ENCODE data around the gene DLL4. TPM values are rescaled to one million over a fixed set of nuclear protein-coding genes. Genes with fewer than 3 reads are reported as not detected.
A peak's percentile ranks its signal among the peaks of the same experiment; 100 is the strongest.

DLL4 gene
- total RNA-seq, 1 donor: 0.09 TPM

- TF ChIP-seq, protein P1, sequence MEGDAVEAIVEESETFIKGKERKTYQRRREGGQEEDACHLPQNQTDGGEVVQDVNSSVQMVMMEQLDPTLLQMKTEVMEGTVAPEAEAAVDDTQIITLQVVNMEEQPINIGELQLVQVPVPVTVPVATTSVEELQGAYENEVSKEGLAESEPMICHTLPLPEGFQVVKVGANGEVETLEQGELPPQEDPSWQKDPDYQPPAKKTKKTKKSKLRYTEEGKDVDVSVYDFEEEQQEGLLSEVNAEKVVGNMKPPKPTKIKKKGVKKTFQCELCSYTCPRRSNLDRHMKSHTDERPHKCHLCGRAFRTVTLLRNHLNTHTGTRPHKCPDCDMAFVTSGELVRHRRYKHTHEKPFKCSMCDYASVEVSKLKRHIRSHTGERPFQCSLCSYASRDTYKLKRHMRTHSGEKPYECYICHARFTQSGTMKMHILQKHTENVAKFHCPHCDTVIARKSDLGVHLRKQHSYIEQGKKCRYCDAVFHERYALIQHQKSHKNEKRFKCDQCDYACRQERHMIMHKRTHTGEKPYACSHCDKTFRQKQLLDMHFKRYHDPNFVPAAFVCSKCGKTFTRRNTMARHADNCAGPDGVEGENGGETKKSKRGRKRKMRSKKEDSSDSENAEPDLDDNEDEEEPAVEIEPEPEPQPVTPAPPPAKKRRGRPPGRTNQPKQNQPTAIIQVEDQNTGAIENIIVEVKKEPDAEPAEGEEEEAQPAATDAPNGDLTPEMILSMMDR (IDR thresholded peaks at IDR 0.05; ENCODE audit: insufficient read depth, low read length): peak; percentile 73
- DNase-seq (ENCODE audit: low read depth): peak; percentile 98
- H3K4me3 ChIP-seq (ENCODE audit: low read depth, low read length): peak overlapping the region; percentile 55
Observed at GRCh38 chr15:40906091-40906990, 22.8 kb upstream of the DLL4 start.

DNA sequence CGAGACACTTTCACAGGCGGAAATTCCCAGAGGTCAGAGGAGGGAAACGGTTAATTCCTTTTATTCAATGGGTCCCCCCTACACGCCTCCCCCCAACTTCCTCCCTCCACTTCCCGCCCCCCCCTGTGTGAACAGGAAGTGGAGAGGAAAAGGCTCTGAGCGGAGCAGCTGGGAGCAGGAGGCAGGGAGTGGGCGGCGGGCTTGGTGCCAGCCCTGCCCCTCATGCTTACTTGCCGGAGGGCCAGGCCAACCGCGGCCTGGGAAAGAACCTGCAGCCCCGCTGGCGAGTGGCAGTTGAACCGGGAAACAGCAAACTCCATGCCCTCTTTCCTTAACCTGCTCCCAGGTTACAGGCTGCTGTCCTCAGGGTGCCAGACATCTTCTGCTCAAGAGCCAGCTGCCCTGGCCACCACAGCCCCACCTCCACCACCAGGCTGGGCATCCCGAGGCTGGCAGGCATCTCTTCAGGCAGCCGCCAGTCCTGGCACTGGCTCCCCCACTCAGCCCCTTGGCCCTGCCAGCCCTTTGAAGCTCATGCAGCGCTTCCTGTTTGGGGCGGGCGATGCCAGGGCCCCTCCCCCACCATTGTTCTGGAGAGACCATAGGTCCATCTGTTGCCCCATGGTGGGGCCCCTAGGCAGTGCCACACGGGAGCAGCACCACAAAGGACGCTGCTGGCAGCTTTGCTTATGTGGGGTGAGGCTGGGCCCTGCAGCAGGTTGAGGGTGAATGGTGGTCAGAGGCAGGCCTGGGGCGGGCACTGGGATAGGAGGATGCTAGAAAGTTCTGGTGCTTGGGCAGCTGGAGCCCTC is 21.9 kb upstream of the DLL4 start:
- DNase-seq (ENCODE audit: low read depth): no peak
- TF ChIP-seq, protein P1 (IDR thresholded peaks at IDR 0.05; ENCODE audit: insufficient read depth, low read length): no peak
- peak overlapping the region; percentile 55 for H3K4me3 ChIP-seq (ENCODE audit: low read depth, low read length)

DNA sequence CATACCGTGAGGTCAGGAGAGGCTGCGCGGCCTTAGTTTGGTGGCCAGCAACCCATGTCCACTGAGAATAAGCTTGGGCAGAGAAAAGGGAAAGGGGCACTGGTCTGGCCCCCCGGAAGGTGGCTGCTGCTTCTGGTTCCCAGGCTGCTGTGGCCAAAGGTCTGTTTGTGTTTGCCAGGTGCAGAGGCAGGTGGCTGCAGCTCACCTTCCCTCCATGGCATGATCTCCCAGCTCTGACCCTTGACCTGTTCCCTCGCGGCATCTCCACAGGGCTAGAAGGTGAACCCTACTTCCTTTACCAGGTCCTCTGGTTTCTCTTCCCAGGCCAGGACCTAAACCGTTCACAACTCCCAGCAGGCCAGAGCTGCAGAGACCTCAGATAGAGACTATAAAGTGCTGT is 21.0 kb upstream of the DLL4 start:
- no peak overlapping the region for H3K4me3 ChIP-seq (ENCODE audit: low read depth, low read length)
- DNase-seq (ENCODE audit: low read depth): no peak
- TF ChIP-seq, protein P1 (IDR thresholded peaks at IDR 0.05; ENCODE audit: insufficient read depth, low read length): no peak

- DNase-seq (ENCODE audit: low read depth): peak; percentile 27
- no peak overlapping the region for H3K4me3 ChIP-seq (ENCODE audit: low read depth, low read length)
- TF ChIP-seq, protein P1 (IDR thresholded peaks at IDR 0.05; ENCODE audit: insufficient read depth, low read length): no peak
Observed at GRCh38 chr15:40909662-40910630, 19.2 kb upstream of the DLL4 start.

GRCh38 chr15:40911141-40911540 is 18.0 kb upstream of the DLL4 start:
- TF ChIP-seq, protein P1 (IDR thresholded peaks at IDR 0.05; ENCODE audit: insufficient read depth, low read length): no peak
- H3K4me3 ChIP-seq (ENCODE audit: low read depth, low read length): no peak overlapping the region
- no peak for DNase-seq (ENCODE audit: low read depth)

- H3K4me3 ChIP-seq (ENCODE audit: low read depth, low read length): no peak overlapping the region
- no peak for DNase-seq (ENCODE audit: low read depth)
- TF ChIP-seq, protein P1 (IDR thresholded peaks at IDR 0.05; ENCODE audit: insufficient read depth, low read length): no peak
Observed at GRCh38 chr15:40911693-40912092, 17.4 kb upstream of the DLL4 start.
